OCI-M1 (cell line): ENCODE measurements around the gene HNRNPDL.
"Not testable (repeated sequence)": the region's sequence is repeated elsewhere in the genome, so short reads cannot be mapped to it uniquely, and the experiment has no call there.

Experiments used
- DNase-seq: peaks from one replicate; lab custom pipeline; 2025; lab: John Stamatoyannopoulos, UW

Gene HNRNPDL

DNA sequence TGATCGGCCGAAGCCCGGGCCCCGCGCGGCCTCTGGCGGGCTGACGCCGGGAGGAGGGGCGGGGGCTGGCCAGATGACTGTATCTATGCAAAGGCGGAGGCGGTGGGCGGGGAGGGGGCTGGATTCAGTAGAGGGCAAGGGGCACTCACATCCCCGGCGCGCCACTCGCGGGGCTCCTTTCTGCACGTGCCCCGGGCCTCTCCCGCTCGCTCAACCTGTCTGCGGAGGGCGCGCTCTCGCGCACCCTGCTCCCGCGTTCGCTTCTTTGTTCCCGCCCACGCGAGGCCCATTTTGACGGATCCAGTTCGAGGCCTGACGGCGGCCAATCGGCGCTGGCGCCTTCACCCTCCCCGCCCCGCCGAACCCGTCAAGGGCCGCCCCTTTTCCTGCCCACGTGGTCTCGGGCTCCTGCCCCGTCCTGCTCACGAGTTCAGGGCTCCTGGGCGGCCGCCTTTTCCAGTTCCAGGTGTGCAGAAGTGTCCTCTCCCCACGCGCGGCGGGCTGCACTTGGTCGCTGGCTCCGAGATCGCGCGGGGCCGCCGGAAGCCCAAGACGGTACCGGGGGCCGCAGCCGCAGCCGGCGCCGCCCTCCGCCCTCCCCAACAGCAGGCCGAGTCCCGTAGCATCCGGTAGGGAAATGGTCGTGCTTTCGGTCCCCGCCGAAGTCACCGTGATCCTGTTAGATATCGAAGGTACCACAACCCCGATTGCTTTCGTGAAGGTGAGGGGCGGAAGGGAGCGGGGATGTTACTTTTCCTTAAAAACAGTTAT, at the start of gene HNRNPDL, which contains the start of gene ENOPH1:
Gene HNRNPDL, minus strand, starts transcription at position 270 of the 771 bp plus-strand sequence. CDS start 772 bp downstream, outside the sequence.
Gene ENOPH1, plus strand, starts transcription at position 398 of the 771 bp plus-strand sequence. Its CDS starts 240 bp downstream, at position 638.
- peak; percentile 97 for DNase-seq

DNA sequence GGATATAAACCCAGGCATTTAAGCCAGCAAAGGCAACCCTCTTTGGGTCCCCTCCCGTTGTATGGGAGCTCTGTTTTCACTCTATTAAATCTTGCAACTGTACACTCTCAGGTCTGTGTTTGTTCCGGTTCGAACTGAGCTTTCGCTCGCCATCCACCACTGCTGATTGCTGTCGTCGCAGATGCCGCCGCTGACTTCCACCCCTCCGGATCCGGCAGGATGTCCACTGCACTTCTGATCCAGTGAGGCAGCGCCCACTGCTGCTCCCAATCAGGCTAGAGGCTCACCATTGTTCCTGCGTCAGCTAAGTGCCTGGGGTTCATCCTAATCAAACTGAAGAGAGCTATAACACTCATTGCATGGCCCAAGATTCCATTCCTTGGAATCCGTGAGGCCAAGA, 49.3 kb upstream of the HNRNPDL start:
- DNase-seq: no peak

DNA sequence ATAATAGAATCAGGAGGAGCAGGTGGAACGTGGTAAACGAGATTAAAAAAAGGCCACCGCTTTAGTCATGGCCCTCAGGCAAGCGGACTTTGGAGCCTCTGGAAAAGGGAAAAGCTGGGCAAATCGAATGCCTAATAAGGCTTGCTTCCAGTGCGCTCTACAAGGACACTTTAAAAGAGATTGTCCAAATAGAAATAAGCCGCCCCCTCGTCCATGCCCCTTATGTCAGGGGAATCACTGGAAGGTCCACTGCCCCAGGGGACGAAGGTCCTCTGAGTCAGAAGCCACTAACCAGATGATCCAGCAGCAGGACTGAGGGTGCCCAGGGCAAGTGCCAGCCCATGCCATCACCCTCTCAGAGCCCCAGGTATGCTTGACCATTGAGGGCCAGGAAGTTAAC, 47.2 kb upstream of the HNRNPDL start:
- DNase-seq: not testable (repeated sequence)

DNA sequence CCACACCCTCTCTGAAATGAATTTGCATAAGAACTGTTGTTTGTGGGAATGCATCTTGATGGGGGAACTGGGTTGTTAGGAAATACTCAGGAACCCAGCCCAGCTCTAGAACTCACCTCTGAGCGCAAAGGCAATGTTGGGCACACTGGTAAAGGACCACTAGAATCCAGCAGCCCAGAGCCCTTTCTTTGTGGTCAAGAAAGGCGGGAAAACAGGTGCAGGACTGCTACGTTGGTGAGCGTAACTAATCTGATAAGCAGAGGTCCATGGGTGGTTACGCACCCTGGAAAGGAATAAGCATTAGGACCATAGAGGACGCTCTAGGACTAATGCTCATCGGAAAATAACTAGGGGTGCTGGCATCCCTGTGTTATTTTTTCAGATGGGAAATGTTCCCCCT, 45.7 kb upstream of the HNRNPDL start:
- not testable (repeated sequence) for DNase-seq

DNA sequence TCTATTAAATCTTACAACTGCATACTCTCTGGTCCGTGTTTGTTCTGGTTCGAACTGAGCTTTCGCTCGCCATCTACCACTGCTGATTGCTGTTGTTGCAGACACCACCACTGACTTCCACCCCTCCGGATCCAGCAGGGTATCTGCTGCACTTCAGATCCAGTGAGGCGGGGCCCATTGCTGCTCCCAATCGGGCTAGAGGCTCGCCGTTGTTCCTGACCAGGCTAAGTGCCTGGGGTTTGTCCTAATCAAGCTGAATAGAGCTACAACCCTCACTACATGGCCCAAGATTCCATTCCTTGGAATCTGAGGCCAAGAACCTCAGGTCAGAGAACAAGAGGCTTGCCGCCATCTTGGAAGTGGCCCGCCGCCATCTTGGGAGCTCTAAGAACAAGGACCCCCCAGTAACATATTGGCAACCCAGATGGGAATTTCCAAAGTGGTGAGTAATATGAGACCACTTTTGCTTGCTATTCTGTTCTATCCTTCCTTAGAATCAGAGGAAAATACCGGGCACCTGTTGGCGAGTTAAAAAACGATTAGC, 43.4 kb upstream of the HNRNPDL start:
- DNase-seq: no peak

DNA sequence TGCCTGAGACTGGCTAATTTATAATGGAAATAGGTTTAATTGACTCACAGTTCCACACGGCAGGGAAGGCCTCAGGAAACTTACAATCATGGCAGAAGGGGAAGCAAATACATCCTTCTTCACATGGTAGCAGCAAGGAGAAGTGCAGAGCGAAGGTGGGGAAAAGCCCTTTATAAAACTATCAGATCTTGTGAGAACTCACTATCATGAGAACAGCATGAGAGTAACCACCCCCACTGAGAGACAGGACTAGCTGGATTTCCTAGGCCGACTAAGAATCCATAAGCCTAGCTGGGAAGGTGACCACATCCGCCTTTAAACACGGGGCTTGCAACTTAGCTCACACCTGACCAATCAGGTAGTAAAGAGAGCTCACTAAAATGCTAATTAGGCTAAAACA, 42.8 kb upstream of the HNRNPDL start:
- DNase-seq: not testable (repeated sequence)

DNA sequence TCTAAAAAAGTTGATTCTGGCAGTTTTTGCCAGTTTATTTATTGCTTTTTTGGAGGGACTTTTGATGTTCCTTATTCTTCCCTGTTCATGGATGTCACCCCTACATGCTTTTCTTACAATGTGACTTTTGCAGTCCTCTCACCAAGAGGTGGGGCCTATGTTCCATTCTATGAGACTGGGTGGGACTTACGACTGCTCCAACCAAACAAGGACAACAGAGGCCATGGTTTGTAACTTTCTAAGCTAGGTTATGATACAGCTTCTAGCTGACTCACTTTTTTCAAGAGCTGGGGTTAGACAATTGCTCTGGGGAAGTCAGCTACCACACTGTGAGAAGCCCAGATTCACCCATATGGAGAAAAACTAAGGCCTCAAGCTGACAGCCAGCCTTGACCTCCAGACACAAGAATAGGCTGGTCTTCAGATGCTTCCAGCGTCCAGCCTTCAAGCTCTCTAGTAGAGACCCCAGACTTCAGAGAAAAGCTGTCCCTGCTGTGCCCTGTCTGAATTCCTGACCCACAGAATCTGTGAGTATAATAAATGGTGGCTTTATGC, 39.6 kb upstream of the HNRNPDL start:
- DNase-seq: no peak

DNA sequence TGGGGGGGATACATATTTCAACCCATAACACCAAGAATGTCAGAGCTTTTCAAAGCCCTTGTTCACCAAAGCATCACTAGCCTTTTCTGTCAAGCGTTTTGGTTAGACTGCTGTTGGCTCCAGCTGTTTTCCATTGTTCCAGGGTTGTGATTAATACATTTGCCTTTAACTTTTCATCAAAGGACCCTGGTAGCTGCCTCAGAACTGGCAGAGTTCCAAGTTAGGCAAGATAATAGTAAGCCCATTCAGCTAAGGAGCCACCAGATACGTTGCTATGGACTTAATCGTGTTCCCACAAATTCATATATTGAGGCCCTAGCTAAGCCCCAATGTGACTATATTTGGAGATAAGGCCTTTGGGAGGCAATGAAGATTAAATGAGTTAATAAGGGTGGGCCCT, 37.2 kb upstream of the HNRNPDL start:
- DNase-seq: no peak

DNA sequence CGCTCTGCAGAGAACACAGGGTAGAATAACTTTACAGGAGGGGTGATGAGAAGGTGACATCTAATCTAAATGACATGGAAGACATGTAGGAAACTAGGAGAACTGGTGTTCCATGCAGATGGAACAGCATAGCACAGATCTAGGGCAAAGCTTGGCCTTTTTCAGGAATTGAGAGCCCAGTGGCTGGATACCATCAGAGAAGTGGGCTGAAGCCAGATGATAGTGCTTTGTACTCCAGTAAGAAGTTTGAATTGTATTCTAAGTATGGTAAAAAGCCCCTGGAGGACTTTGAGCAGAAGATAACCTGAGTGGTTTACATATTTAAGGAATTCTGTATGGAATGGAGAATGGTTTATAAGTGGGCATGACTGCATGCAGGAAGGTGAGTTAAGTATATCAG, 33.0 kb upstream of the HNRNPDL start:
- no peak for DNase-seq

DNA sequence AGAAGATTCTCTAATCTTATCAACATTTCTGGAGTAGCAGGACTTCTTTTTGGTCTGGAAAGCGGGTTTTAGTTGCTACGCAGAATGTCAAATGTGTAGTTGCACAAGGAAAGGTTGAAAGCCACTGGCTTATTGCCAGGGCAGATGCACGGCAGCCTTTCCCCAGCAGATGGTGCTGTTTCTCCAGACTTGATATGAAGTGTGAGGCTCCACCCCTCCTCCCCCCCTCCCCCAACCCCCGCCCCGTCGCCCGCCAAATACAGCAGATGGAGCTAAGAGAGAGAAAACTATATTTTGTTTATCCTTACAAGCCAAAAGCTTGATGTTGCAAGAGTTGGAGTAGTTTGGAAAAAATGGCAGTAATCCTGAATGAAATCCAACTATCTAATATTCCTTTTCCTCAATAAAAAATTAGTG, 32.2 kb upstream of the HNRNPDL start:
- peak; percentile 91 for DNase-seq

DNA sequence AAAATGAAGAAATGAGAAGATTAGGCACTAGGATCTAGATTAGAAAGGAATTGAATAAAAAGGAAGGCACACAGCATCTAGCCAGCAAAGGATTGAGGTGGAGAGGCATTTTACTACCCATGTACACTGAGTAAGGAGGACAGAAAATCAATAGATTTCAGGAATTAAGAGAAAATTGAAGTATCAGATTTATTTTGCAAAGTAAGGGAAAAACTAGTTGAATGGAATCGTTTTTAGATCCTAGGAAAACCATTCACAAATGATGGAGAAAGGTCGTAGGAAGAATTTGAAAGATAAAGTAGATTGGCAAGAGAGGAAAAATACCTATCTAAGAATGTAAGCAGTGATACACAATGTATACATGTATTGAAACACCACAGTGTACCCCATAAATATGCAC, 31.4 kb upstream of the HNRNPDL start:
- DNase-seq: no peak

DNA sequence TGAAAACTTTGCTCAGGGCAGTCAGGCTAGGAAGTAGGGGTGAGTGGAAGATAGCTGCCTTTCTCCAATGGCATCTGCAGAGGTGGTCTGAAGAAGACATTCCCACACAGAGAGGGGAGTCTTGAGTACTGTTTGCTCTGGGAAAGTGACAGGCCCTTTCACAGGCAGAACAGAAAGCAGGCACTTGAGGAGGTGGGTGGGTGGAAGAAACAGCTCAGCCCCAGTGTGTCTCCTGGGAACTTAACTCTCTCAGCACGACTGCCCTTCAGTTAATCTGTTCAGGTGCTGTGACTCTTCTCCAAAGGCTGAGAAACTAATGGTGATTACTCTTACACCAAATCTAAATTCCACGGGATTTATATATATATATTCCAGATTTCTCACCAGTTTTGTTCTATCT, 28.5 kb upstream of the HNRNPDL start:
- DNase-seq: no peak

DNA sequence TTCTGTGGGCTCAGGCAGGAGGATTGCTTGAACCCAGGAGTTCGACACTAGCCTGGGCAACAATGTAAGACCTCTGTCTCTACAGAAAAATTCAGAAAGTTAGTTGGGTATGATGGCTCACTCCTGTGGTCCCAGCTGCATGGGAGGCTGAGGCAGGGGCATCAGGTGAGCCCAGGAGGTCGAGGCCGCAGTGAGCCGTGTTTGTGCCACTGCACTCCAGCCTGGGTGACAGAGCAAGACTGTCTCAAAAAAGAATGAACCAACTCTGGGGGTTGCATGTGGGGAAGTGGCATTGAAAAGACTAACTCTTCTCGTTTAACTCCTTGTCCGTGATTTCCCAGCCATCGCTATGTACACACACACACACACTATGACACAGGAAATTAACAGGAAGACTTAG, 27.0 kb upstream of the HNRNPDL start:
- DNase-seq: no peak

DNA sequence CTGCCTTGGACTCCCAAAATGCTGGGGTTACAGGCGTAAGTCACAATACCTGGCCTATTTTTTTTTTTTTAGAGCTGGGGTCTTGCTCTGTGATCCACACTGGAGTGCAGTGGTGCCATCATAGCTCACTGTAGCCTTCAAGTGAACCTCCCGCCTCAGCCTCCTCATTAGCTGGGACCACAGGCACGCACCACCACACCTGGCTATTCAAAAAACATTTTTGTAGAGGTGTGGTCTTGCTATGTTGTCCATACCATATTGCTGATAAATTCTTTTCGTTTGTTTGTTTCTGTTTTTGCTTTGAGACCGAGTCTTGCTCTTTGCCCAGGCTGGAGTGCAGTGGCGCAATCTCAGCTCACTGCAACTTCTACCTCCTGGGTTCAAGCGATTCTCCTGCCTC, 21.8 kb upstream of the HNRNPDL start:
- no peak for DNase-seq

DNA sequence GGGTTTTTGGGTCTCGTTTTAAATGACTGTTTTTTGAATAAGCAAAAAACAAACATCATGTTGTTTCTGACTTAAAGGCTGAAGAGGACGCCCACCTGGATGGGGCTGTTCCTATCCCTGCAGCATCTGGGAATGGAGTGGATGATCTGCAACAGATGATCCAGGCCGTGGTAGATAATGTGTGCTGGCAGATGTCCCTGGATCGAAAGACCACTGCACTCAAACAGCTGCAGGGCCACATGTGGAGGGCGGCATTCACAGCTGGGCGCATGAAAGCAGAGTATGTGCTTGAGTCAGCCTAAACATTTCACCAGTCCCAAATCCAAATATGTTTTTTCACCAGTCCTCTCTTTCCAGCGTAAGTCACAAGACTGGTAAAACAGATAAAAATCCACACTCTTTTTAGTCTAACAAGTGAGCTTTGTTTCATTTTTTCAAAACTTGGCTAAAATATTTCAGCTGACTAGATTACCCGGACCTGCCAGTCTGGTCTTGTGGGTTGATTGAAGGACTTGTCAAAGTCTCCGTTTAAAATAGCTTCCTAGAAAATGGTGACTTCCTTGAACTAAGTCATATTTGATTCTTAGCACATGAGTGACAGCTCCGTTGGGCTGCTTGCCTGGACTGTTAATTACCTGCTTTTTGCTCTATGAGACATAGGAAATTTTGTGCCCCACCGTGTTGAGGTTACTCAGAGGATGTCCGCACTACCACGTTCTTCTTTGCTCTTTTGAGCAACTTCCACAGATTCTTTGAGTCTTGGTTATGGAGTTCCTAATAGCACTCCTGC, 20.9 kb upstream of the HNRNPDL start:
- DNase-seq: no peak

DNA sequence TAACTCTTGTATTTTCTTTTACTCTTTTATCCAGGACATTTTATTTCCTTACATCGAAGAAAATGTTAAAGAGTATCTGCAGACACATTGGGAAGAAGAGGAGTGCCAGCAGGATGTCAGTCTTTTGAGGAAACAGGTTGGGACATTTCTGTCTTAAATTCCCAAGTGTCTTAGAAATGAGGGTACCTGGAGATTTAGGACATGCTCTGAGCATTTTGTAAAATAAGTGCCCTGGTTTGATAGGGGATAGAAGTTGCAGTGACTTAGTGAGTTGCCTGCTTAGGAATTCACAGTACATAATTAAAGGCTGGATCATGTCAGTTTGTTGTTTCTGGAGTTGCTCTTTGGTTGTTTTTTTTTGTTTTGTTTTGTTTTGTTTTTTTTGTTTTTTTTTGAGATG, 17.6 kb upstream of the HNRNPDL start:
- no peak for DNase-seq

DNA sequence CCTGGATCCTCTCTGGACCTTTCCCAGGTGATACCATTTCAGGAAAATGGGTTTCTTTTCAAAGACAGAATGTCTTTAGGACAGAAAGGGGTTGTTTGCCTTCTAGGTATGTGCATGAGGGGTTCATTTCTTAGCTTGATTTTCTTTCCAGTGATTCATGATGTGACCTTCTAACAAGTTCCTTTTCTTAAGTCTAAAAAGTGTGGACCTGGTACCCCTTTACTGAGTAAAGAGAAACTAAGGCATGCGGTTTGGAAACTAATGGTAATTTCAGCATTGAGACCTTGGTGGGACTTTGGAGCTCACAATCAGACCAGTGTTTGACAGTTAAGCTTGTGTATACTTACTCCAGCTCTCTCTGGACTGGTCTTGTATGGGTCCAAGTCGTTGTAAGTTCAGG, 8.8 kb upstream of the HNRNPDL start:
- no peak for DNase-seq

DNA sequence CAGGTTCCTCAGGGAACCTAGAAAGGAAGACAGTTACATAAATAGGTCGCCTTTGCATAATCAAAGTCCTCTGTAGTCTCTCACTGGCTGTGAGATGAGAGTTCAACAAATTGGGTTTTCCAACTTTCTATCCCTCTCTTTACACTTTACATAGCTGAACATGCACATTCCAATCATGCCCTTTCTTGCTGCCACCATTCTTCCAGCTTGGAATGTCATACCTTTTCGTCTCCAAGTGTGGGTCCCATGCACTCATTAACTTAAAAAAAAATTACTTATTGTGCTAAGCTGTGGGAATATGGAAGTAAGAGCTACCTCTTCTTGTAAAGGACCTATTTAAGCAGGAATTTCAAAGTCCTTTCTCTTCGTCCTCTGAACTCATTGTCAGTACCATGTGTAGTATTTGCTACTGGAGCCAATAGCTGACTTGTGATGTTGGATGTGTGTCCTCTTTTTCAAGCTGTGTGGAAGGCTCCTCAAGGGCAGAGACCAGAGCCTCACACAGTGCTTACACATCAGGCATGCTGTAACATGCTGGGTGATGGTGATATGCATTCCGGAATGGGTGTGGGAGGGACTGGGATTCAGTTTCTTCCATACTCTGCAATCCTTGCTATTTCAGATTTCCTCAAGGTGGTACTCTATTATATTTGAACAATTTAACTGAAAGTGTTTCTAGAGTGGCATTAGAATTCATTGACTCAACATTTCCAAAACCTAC, 7.2 kb upstream of the HNRNPDL start:
- DNase-seq: no peak

DNA sequence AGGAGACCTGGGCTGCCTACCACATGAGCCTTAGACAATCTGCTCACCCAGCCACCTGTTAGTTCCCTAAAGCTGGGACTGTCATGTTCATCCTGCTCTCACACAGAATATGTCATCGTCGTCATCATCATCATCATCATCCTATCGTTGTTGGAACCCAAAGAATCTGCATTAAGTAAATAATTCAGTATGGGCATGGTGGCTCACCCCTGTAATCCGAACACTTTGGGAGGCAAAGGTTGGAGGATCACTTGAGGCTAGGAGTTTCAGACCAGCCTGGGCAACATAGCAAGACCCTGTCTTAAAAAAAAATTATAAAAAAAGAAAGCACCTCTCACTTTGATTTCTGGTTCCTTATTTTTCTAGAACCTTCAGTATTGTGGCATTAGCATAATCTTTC, 6.5 kb upstream of the HNRNPDL start:
- DNase-seq: no peak

DNA sequence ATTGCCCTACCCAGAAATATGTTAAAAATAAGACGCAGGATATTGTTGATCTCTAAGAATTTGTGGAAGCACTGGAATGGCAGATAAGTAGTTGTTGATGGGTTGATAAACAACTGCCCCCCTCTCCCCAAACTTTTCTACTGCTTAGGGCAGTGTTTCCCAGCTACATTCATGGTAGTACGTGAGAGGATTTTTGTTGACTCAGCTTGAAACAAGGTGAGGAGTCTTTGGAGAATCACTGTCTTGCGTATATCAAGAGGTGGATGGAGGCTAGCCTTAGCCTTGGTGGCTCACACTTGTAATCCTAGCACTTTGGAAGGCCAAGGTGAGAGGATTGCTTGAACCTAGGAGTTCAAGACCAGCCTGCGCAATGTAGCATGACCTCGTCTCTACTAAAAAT, 5.9 kb upstream of the HNRNPDL start:
- no peak for DNase-seq

DNA sequence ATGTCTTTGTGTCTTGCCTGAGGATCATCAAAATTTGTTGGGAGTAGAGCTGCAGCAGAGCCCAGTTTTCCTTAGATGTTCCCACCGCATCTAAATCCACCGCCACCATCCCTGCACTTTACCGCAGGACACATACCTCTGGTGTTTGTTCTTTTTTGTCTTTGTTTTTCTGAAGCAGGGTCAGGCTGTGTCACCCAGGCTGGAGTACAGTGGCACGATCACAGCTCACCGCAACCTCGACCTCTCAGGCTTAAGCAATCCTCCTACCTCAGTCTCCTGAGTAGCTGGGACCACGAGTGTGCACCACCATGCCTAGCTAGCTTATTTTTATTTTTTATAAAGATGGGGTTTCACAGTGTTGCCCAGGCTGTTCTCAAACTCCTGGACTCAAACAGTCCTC, 4.7 kb upstream of the HNRNPDL start:
- DNase-seq: no peak

DNA sequence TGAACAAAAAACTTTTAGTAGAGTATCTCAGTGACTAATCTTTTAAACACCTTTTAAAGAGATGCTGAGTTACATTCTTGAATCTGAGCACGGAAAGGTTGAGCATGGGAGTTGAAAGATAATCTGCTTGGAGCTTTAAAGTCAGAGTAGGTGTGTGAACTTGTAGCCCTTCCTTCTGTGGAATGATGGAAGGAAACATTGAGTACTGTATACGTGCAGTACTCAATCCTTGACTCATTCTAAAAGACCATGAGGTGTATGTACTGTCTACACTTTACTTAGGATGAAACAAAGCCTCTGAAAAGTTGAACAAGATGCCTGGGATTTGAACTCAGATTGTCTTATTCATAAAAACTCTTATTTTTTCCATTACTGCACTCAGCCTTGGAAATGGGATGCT, 3.5 kb upstream of the HNRNPDL start:
- no peak for DNase-seq
